GM12892 (cell line): Measurements from ENCODE around the gene ENC1.

Experiments used
- POLR2A ChIP-seq: IDR thresholded peaks from 2 replicates; pipeline ENCODE4 v1.6.1; 2011; ENCODE audit warnings: low read depth, low read length, control low read depth
- TAF1 ChIP-seq: IDR thresholded peaks from 2 replicates; pipeline ENCODE4 v1.6.1; 2011; ENCODE audit warnings: low read depth, mild to moderate bottlenecking, control low read depth, low read length, borderline replicate concordance

DNA sequence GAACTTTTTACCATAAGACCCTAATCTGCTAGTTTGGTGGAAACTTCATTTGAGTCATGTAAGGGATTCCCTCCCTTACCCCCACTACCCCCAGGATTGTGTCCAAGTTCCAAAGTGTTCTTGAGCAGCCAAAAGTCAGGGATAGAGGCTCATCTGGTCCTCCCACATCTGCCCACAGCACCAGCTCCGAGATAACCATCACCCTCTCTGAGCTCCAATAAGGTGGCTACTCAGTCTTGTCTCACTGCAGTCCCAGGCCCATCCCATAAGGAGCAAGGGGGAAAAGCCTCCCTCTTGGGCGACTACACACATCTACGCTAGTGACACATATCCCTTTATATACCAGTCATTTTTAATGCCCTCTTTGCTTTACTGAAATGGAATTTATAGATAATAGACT lies 12.0 kb upstream of the ENC1 start:
- TF ChIP-seq POLR2A, result no peak
- no peak for TF ChIP-seq TAF1
